DMS 273 treated with DMSO at 0.1 percent for 48 hours (cell line): ENCODE measurements around the gene ANKRD40CL.
A peak's percentile ranks its signal among the peaks of the same experiment; 100 is the strongest.
"Not testable (repeated sequence)": the region's sequence is repeated elsewhere in the genome, so short reads cannot be mapped to it uniquely, and the experiment has no call there.

Experiments used
- DNase-seq: peaks from one replicate; lab custom pipeline; 2025; lab: John Stamatoyannopoulos, UW

The ANKRD40CL gene

GRCh38 chr17:50758989-50759544, 8.3 kb downstream of the ANKRD40CL start:
- DNase-seq: no peak

- no peak for DNase-seq
These were observed 8.8 kb downstream of the ANKRD40CL start for GRCh38 chr17:50758524-50758923.

GRCh38 chr17:50754521-50754920, 12.8 kb downstream of the ANKRD40CL start:
- DNase-seq: no peak

DNA sequence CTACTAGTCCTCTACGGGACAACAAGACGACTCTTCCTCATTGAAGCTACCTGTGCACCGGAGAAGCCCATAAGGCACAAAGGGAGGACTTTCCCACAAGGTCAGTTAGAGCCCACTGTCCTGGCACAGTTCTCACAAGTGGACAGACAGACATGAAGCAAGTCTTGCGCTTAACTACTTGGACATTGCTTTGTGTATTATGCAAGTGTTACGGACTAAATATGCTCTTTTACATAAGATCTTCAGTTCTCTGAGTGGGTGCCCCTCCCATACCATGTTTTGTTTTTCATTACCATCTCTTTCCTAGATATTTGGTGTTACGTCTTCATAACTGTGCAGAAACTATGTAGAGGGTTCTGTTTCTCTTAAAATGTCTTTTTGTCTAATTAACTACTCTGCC, 18.1 kb downstream of the ANKRD40CL start:
- no peak for DNase-seq

DNA sequence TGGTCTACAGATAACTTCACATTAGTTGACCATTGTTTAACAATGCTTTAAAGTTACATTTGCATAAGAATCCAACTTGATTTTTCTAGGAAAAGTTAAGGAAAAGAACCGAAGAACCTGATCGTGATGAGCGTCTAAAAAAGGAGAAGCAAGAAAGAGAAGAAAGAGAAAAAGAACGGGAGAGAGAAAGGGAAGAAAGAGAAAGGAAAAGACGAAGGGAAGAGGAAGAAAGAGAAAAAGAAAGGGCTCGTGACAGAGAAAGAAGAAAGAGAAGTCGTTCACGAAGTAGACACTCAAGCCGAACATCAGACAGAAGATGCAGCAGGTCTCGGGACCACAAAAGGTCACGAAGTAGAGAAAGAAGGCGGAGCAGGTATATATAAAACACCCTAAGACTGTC, 21.7 kb downstream of the ANKRD40CL start:
- DNase-seq: no peak

DNA sequence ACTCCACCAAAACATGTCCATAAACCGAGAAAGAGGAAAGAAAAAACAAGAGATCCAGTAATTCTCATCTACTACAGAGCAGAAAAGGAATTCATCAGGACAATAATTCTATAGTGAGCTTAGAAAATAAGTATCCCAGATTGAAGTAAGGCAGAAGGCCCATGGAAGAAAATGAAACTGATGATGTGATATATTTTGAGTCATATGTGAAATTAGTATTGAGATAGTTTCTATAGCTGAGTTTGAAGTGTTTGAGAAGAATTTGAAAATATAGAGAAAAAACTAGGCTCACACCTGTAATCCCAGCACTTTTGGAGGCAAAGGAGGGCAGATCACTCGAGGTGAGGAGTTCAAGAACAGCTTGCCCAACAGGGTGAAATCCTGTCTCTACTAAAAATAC, 28.2 kb downstream of the ANKRD40CL start:
- no peak for DNase-seq

- no peak for DNase-seq
These were observed 30.1 kb downstream of the ANKRD40CL start for GRCh38 chr17:50737118-50737698.

DNA sequence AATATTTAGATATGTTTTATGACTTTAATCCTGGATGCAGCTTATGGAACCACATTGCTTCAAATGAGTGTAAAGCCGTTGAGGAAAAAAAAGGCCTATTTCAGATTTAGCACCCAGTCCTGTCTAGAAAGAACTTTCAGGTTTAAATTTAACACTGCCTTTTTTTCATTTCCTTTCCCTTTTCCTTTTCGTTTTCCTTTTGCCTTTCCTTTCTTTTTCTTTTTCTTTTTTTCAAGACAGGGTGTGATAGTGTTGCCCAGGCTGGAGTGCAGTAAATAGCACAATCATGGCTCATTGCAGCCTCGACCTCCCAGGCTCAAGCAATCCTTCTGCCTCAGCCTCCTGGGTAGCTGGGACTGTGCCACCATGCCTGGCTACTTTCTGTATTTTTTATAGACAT, 32.0 kb downstream of the ANKRD40CL start:
- no peak for DNase-seq

DNA sequence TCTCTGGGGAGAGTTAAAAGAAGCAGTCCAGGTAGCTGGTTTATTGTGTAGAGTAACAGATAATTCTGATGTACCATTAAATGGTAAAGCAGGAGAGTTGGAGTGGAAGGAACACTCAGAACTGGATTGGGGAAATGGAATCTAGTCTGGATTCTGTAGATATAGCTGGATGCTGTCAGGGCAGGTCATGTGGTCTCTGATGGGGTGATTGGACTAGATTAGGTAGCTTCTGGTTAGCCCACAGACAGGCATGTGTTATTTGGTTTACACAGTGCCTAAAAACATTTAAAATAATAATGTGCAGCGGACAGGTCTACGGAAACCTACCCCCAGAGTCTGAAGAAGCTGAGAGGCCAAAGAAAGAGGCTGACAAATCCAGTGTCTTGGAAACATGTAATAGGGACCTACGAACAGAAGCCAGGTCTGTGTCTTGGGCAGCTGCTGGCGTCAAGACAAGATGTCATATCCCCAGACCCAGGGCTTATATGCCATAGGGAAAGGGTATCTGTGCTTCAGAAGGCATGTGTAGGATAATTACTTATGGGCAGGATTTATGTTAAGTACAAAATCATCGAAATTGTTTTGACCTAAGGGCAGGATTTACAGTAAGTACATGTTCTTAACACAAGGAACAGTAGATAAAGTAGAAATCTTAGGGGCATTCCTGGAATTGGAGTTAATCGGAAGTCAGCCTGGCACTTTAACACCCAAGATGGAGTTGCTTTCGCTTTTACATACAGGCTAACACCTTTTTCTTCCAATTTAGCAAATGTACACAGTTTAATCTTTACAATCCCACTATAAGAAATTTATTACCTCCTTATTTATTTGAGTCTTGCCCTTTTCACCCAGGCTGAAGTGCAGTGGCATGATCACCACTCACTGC, 35.5 kb downstream of the ANKRD40CL start:
- DNase-seq: no peak

DNA sequence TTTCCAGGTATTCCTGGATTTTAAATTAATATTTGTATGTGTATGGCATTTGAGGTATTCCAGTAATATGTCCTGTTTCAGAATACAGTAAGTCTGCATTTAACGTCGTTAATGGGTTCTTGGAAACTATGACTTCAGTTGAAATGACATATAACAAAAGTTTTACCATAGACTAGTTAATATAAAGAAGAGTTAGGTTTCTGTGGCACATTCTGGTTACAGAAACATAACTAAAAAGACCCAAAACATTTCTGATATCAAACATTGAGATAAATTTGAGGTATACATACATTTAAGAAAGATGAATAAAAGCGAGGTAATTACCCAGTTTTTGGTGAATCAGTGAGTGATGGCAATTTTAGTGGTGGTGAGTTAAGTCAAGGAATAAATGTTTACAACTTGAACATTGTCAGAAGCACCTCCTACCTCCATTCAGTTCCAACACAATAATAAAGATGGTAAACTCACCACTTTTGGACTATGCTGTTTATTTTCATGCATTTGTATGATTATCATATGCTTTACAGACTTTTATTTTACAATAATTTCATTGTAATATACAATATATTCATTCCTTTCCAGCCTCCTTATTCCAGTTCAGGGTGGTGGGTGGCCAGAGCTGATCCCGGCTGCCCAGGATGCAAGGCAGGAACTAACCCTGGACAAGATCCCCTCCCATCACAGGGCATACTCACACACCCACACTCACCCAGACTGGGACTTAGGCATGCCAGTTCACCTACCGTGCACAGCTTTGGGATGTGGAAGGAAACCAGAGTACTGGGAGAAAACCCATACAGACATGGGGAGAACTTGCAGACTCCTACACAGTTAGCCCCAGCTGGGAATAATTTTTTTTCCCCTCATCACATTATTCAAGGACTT, 38.2 kb downstream of the ANKRD40CL start:
- DNase-seq: no peak

GRCh38 chr17:50728112-50728429, 39.2 kb downstream of the ANKRD40CL start:
- DNase-seq: no peak

- DNase-seq: no peak
These were observed 41.3 kb downstream of the ANKRD40CL start for GRCh38 chr17:50725769-50726655.

DNA sequence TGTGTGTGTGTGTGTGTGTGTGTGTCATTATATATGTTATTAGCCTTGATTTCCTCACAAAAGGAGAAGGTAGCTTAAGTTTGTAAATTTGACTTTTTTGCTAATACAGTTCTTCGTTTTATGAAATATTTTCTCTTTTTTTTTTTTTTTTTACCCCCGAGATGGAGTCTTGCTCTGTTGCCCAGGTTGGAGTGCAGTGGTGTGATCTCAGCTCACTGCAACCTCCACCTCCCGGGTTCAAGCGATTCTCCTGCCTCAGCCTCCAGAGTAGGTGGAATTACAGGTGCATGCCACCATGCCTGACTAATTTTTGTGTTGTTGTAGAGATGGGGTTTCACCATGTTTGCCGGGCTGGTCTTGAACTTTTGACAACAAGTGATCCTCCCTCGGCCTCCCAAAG, 42.7 kb downstream of the ANKRD40CL start:
- not testable (repeated sequence) for DNase-seq

- DNase-seq: no peak
These were observed 44.6 kb downstream of the ANKRD40CL start for GRCh38 chr17:50722746-50723145.

GRCh38 chr17:50721194-50722010, 45.9 kb downstream of the ANKRD40CL start:
- no peak for DNase-seq

GRCh38 chr17:50719924-50720794, 47.2 kb downstream of the ANKRD40CL start:
- DNase-seq: no peak

GRCh38 chr17:50719144-50719923, 48.0 kb downstream of the ANKRD40CL start, which contains the start of gene LUC7L3:
Gene LUC7L3 (plus strand): TSS chr17:50719603. CDS start chr17:50719733, 130 bp downstream.
- peak; percentile 81 for DNase-seq

- no peak for DNase-seq
These were observed 51.8 kb downstream of the ANKRD40CL start for GRCh38 chr17:50715471-50715870.

GRCh38 chr17:50712641-50713040, 54.7 kb downstream of the ANKRD40CL start:
- DNase-seq: no peak
